Fibroblast of mammary gland (primary cell): ENCODE results near the gene ZNF804A.
A peak's percentile ranks its signal among the peaks of the same experiment; 100 is the strongest.

Experiments
- DNase-seq: peaks from one replicate; pipeline ENCODE4 v3.0.0-alpha.2; 2010; ENCODE audit warnings: low read depth
- H3K4me3 ChIP-seq: 2 replicates; pipeline ENCODE4 v1.5.1; 2011; ENCODE audit warnings: low read depth, mild to moderate bottlenecking, low read length, moderate library complexity; ENCODE audit not compliant: control insufficient read depth
- TF ChIP-seq, protein P1 (sequence below): conservative IDR thresholded peaks from 2 replicates; pipeline ENCODE4 v1.5.1; 2011; ENCODE audit warnings: low read depth, low read length, inconsistent platforms; ENCODE audit not compliant: control insufficient read depth, insufficient read depth

Gene ZNF804A

DNA sequence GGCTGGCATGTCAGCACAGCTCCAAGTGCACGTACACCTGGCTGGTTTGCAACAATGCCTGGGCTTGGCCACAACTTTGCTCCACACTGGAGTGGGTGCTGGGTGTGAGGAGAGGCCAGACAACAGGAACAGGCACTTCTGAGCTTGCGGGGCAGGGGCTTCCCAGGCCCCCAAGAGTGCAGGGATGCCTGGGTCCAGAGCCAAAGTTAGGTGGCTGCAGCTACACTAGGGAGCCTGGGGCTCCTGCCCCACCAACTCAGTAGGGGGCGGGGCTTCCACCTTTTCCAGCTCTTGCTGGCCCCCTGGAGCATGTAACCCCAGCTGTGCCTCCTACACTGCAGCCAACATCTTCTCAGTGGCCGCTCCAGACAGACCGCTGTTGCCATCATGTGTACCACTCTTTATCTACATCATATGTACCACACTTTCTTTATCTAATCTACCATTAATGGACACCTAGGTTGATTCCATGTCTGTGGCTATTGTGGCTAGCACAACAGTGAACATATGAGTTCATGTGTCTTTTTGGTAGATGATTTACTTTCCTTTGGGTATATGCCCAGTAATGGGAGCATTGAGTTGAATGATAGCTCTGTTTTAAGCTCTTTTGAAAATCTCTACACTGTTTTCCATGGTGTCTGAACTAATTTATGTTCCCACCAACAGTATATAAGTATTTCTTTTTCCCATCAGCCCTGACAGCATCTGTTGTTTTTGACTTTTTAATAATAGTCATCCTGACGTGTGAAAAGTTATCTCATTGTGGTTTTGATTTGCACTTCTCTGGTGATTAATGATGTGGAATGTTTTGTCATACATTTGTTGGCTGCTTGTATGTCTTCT is 87.9 kb downstream of the ZNF804A start:
- TF ChIP-seq, protein P1, sequence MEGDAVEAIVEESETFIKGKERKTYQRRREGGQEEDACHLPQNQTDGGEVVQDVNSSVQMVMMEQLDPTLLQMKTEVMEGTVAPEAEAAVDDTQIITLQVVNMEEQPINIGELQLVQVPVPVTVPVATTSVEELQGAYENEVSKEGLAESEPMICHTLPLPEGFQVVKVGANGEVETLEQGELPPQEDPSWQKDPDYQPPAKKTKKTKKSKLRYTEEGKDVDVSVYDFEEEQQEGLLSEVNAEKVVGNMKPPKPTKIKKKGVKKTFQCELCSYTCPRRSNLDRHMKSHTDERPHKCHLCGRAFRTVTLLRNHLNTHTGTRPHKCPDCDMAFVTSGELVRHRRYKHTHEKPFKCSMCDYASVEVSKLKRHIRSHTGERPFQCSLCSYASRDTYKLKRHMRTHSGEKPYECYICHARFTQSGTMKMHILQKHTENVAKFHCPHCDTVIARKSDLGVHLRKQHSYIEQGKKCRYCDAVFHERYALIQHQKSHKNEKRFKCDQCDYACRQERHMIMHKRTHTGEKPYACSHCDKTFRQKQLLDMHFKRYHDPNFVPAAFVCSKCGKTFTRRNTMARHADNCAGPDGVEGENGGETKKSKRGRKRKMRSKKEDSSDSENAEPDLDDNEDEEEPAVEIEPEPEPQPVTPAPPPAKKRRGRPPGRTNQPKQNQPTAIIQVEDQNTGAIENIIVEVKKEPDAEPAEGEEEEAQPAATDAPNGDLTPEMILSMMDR, result no peak
- peak; percentile 18 for DNase-seq
- no peak overlapping the region for H3K4me3 ChIP-seq

GRCh38 chr2:184689638-184690037 is 91.3 kb downstream of the ZNF804A start:
- no peak overlapping the region for H3K4me3 ChIP-seq
- DNase-seq, result no peak
- TF ChIP-seq, protein P1, result no peak

DNA sequence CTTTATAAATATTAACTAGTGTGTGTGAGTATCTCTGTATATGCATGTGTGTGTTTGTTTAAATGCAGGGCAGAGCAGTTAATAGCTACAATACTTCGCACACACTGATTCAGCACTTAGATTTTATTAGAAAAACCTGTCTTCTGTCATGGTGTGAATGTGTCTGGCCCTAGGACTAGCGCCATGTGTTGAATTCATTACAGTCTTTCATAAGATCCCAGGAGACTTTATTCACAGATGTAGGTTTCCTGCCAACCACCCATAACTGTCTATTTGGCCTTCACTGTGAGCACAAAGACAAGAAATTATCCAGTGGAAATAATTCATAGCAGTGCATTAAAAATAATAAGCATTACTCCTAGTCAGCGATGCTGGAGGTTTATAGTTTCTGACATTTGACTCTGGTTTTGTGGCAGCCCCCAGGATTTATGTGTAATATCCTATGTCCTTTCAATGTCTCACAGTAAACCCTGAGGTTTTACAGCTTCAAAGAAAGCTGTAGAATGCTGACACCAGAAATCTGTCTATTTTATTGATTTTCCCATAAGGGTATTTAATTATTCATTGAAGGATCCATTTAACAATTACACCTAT is 93.9 kb downstream of the ZNF804A start:
- TF ChIP-seq, protein P1, result no peak
- H3K4me3 ChIP-seq, result no peak overlapping the region

DNA sequence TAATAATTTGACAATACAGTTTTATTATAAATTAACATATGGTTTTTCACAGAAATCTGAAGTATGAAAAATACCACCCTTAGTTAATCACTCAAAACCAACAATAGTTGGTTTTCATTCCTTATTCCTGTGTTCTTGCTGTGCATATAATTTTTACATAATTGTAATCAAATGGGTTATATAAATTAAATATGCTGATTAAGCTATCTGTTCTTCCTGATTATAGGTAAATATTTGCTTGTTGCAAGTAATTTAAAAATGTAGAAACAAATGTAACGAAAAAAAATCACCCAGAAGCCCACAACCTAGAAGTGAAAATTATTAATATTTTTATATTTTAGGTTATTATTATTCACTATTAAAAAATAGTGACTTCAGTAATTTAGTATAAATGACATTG is 98.3 kb downstream of the ZNF804A start:
- DNase-seq, result no peak
- TF ChIP-seq, protein P1, result no peak
- no peak overlapping the region for H3K4me3 ChIP-seq

More for the DNA sequence above, 93.9 kb downstream of the ZNF804A start:
- peak; percentile 26 for DNase-seq

DNA sequence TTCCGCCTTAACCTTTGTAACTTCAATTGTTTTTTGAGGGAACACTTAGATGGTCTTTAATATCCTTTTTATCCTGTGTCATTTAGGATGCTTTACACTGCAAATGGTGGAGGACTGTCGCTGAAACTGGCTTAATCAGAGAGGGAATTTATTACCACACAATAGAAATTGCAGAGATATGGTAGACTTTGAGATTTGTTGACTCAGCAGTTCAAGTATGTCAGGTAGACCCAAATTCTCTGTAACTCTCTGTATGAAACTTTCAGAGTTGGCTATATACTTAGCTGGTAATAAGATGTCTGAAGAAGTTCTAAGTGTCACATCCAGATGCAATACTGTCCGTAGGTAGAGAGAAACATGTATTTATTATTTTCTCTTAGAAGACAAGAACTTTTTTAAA is 100.1 kb downstream of the ZNF804A start:
- TF ChIP-seq, protein P1, result no peak
- no peak overlapping the region for H3K4me3 ChIP-seq

DNA sequence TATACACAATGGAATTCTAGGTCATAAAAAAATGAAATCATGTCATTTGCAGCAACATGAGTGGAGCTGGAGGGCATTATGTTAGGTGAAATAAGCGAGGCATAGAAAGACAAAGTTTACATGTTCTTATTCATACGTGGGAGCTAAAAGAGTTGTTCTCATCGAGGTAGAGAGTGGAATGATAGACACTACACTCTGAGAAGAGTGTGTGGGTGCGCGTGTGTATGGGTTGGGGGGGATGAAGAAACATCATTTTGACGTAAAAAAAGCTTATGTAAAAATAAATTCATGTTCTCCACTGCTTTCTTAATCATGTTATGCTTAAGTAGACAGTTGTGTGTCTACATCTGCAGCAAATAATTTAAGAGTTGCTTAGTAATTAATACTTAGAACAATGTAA is 123.6 kb downstream of the ZNF804A start:
- TF ChIP-seq, protein P1, result no peak
- no peak overlapping the region for H3K4me3 ChIP-seq
- no peak for DNase-seq

More for the DNA sequence above, 100.1 kb downstream of the ZNF804A start:
- no peak for DNase-seq
